SKM-1 treated with dmso at 0.1 percent for 144 hours (cell line): ENCODE data around the gene CEACAM20.
"Not testable (repeated sequence)": the region's sequence is repeated elsewhere in the genome, so short reads cannot be mapped to it uniquely, and the experiment has no call there.

Source experiments
- DNase-seq: peaks from one replicate; lab custom pipeline; 2025; ENCODE audit not compliant: unreplicated experiment; lab: John Stamatoyannopoulos, UW

Gene CEACAM20

DNA sequence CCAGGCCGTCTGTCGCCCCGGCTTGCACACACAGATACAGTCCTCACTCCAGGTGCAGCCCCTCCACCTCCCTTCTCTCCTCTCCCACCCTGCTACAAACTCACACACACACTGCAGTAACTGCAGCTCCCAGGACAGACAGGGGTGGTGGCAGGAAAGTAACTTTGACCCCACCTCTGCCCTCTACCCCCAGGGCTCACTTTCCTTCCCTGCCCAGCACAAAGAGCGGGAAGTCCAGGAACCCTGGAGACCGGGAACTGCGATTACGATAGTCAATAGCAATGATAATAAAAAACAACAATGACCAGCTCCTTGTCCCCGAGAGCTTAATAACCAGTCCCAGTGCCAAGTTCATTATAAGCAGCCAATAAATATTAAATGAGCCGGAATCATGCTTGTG, at the start of gene CEACAM20:
Gene CEACAM20 (minus strand): TSS at position 140 of the 400 bp plus-strand sequence. CDS start 166 bp downstream, outside the sequence.
- DNase-seq = no peak

DNA sequence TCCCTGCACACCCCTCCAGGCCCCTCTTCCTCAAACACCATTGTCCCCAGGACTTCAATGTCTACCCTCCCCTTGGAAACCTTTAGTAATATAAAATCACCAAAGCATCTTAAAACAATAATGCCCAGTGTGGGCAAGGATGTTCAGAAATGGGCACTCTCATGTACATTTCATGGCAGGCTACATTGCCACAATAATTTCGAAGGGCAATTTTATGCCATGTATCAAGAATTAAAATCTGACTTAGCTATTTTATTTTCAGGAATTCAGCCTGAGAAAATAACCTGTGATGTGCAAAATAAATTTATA, 48.0 kb upstream of the CEACAM20 start:
- DNase-seq = no peak

GRCh38 chr19:44576843-44577565, 47.5 kb upstream of the CEACAM20 start:
- peak; percentile 40 for DNase-seq

- no peak for DNase-seq
Observed at GRCh38 chr19:44575116-44575700, 45.7 kb upstream of the CEACAM20 start.

- no peak for DNase-seq
Observed at GRCh38 chr19:44574186-44574950, 44.9 kb upstream of the CEACAM20 start.

- DNase-seq = no peak
Observed at GRCh38 chr19:44573627-44574026, 44.2 kb upstream of the CEACAM20 start.

- no peak for DNase-seq
Observed at GRCh38 chr19:44573183-44573582, 43.7 kb upstream of the CEACAM20 start.

GRCh38 chr19:44572581-44572900, 43.1 kb upstream of the CEACAM20 start:
- DNase-seq = no peak

- DNase-seq = no peak
Observed at GRCh38 chr19:44571830-44572580, 42.5 kb upstream of the CEACAM20 start.

DNA sequence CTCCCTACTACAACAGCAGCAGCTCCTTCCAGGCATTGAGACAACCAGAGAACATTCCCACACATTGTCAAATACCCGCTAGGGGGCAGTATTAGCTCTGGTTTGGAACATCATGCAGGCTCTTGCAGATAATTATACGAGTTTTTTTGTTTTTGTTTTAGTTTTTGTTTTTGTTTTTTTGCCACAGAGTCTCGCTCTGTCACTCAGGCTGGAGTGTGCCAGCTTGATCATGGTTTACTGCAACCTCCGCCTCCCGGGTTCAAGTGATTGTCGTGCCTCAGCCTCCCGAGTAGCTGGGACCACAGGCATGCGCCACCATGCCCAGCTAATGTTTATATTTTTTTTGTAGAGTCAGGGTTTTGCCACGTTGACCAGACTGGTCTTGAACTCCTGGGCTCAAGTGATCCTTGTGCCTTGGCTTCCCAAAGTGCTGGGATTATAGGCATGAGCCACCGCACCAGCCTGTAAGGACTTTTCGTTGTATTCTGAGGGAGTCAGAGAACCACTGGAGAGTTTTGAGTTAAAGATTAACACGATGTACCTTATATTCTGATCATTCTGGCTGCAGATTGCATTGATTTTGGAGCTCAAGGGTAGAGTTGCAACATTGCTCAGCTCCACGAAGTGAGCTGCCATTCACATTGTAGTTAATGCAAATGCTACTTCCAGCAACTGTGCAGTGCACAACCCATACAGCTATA, 41.7 kb upstream of the CEACAM20 start:
- peak; percentile 49 for DNase-seq

- no peak for DNase-seq
Observed at GRCh38 chr19:44570603-44570983, 41.1 kb upstream of the CEACAM20 start.

- no peak for DNase-seq
Observed at GRCh38 chr19:44567745-44568144, 38.3 kb upstream of the CEACAM20 start.

- DNase-seq = peak; percentile 26
Observed at GRCh38 chr19:44566984-44567383, 37.5 kb upstream of the CEACAM20 start.

- DNase-seq = not testable (repeated sequence)
Observed at GRCh38 chr19:44563086-44563655, 33.7 kb upstream of the CEACAM20 start.

- no peak for DNase-seq
Observed at GRCh38 chr19:44557933-44558332, 28.5 kb upstream of the CEACAM20 start.

- no peak for DNase-seq
Observed at GRCh38 chr19:44554641-44555246, 25.3 kb upstream of the CEACAM20 start.

GRCh38 chr19:44553478-44554171, 24.1 kb upstream of the CEACAM20 start:
- no peak for DNase-seq

GRCh38 chr19:44552324-44552723, 22.8 kb upstream of the CEACAM20 start:
- peak; percentile 7 for DNase-seq

GRCh38 chr19:44551850-44552249, 22.4 kb upstream of the CEACAM20 start:
- DNase-seq = no peak

DNA sequence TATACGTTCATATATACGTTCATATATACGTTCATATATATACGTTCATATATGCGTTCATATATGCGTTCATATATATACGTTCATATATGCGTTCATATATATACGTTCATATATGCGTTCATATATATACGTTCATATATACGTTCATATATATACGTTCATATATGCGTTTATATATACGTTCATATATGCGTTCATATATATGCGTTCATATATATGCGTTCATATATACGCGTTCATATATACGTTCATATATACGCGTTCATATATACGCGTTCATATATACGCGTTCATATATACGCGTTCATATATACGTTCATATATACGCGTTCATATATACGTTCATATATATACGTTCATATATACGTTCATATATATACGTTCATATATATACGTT, 21.5 kb upstream of the CEACAM20 start:
- not testable (repeated sequence) for DNase-seq
